Subcutaneous abdominal adipose tissue (tissue), 5 donors: ENCODE results near the gene PCDHGB1.

Source experiments
- H3K27ac ChIP-seq: one replicate; pipeline ENCODE4 v1.7.0; 2013; ENCODE audit warnings: low read depth, mild to moderate bottlenecking, inconsistent platforms, low read length, moderate library complexity
- H3K27me3 ChIP-seq, 5 donors: one replicate each; pipeline ENCODE4 v1.7.0; 2013; ENCODE audit warnings: low read length in 5 of 5, inconsistent platforms in 1 of 5; ENCODE audit not compliant: control insufficient read depth in 5 of 5, insufficient read depth in 4 of 5
- H3K36me3 ChIP-seq, 5 donors: one replicate each; pipeline ENCODE4 v1.7.0; 2013; ENCODE audit warnings: low read length in 5 of 5; ENCODE audit not compliant: control insufficient read depth in 5 of 5, insufficient read depth in 5 of 5
- H3K4me1 ChIP-seq, 5 donors: one replicate each; pipeline ENCODE4 v1.7.0; 2013; ENCODE audit warnings: low read length in 5 of 5, mild to moderate bottlenecking in 3 of 5, moderate library complexity in 1 of 5; ENCODE audit not compliant: control insufficient read depth in 5 of 5, insufficient read depth in 5 of 5
- H3K4me3 ChIP-seq, 5 donors: one replicate each; pipeline ENCODE4 v1.7.0; 2013; ENCODE audit warnings: low read length in 5 of 5, low read depth in 1 of 5
- H3K9ac ChIP-seq, 5 donors: one replicate each; pipeline ENCODE4 v1.7.0; 2013; ENCODE audit warnings: low read length in 5 of 5, mild to moderate bottlenecking in 4 of 5, moderate library complexity in 3 of 5
- H3K9me3 ChIP-seq, 5 donors: one replicate each; pipeline ENCODE4 v1.7.0; 2013; ENCODE audit warnings: low read length in 5 of 5; ENCODE audit not compliant: control insufficient read depth in 5 of 5
- donor health status: healthy.
- donor health status: healthy.
- donor health status: healthy.
- donor health status: healthy.
- donor health status: healthy.

Gene PCDHGB1

DNA sequence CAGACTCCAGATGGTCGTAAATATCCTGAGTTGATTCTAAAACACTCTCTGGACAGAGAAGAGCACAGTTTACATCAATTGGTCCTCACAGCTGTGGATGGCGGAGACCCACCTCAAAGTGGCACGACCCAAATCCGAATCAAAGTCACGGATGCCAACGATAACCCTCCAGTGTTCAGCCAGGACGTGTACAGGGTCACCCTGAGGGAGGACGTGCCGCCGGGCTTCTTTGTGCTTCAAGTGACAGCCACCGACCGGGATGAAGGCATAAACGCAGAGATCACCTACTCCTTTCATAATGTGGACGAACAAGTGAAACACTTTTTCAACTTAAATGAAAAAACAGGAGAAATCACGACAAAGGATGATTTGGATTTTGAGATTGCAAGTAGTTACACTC, 10.8 kb downstream of the PCDHGB1 start:
- H3K9ac ChIP-seq = no peak overlapping the region
- peak overlapping the region; percentile 18 to 63 (median 47) for H3K4me3 ChIP-seq
- H3K27ac ChIP-seq = no peak overlapping the region
- H3K27me3 ChIP-seq = peaks cover 0 to 15% (median 5%) of the 10 kb centered on the region in 5 donors
- no peaks in the 10 kb centered on the region for H3K36me3 ChIP-seq
- H3K9me3 ChIP-seq = peaks cover 57 to 88% (median 79%) of the 10 kb centered on the region in 5 donors
- H3K4me1 ChIP-seq = peaks cover 0 to 3% (median 0%) of the 10 kb centered on the region in 5 donors

DNA sequence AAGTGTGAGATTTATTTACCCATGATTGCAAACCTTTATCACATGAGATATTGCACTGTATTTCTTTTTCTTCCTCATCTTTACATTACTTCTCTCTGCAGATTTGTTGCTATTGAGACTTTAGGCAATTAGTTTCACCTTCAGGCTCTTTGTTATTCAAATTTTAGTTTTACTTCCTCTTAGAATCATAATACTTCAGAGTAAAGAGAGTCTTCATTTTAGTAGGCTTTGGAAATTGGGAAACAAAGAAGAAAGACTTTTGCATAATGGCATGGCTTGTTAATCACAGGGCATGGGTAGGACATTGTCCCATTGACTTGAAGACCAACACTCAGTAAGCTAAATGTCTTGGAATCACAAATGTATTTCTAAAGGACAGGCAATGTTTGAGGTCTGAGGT, 12.8 kb downstream of the PCDHGB1 start:
- Histone ChIP-seq H3K4me3 (peak overlapping the region in 3 of 5 donors; percentile 20 to 49 (median 38)), H3K9ac (no peak overlapping the region), H3K27ac (no peak overlapping the region), H3K36me3 (no peaks in the 10 kb centered on the region), H3K9me3 (peaks cover 48 to 79% (median 74%) of the 10 kb centered on the region in 5 donors), H3K4me1 (peaks cover 0 to 3% (median 0%) of the 10 kb centered on the region in 5 donors), H3K27me3 (peaks cover 0 to 16% (median 11%) of the 10 kb centered on the region in 5 donors)

DNA sequence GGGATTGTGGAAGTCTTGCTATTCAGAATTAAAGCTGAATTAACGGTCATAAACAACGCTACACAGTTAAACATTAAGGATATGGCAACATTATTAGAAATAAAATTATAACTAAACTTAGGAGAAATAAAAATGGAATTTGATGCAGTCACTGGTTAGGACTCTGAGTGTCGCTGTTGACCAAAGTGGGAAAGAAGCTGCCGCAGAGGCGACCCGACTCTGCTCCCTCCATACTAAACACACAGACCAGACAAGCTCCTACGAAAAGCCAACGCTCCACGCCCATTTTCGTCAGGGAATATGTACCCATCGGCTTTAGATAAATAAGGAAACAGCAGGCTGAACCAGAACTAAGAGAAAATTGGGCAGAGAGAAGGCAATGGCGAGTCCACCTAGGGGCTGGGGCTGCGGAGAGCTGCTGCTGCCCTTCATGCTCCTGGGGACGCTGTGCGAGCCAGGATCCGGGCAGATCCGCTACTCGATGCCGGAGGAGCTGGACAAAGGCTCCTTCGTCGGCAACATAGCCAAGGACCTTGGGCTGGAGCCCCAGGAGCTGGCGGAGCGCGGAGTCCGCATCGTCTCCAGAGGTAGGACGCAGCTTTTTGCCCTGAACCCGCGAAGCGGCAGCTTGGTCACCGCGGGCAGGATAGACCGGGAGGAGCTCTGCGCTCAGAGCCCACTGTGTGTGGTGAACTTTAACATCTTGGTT, 14.2 kb downstream of the PCDHGB1 start, which contains the start of gene PCDHGA5:
PCDHGA5 (plus strand) TSS at position 211 of the 709 bp plus-strand sequence; CDS start at position 380, 169 bp downstream.
- Histone ChIP-seq H3K4me1 (peaks cover 0 to 3% (median 0%) of the 10 kb centered on the region in 5 donors), H3K9me3 (peaks cover 46 to 76% (median 68%) of the 10 kb centered on the region in 5 donors), H3K27me3 (peaks cover 0 to 16% (median 11%) of the 10 kb centered on the region in 5 donors), H3K9ac (no peak within 1 kb of the TSS), H3K4me3 (peak within 1 kb of the TSS; percentile 46 to 61 (median 50)), H3K36me3 (no peaks in the 10 kb centered on the region), H3K27ac (no peak within 1 kb of the TSS)

DNA sequence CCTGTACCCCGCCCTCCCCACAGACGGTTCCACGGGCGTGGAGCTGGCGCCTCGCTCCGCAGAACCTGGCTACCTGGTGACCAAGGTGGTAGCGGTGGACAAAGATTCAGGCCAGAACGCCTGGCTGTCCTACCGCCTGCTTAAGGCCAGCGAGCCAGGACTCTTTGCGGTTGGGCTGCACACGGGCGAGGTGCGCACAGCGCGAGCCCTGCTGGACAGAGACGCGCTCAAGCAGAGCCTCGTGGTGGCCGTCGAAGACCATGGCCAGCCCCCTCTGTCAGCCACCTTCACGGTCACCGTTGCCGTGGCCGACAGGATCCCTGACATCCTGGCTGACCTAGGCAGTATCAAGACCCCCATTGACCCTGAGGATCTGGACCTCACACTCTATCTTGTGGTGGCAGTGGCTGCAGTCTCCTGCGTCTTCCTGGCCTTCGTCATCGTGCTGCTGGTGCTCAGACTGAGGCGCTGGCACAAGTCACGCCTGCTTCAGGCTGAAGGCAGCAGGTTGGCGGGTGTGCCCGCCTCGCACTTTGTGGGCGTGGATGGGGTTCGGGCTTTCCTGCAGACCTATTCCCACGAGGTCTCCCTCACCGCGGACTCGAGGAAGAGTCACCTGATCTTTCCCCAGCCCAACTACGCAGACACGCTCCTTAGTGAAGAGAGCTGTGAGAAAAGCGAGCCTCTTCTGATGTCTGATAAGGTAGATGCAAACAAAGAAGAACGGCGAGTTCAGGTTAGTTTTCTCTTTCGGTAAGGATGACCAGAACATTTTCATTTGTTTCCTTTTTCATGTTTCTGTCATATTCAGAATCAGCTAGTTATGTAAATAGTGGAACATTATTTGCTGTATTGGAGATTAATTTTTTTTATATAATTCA, 16.4 kb downstream of the PCDHGB1 start:
- H3K36me3 ChIP-seq = no peaks in the 10 kb centered on the region
- H3K27me3 ChIP-seq = peaks cover 0 to 17% (median 11%) of the 10 kb centered on the region in 5 donors
- peak overlapping the region in 4 of 5 donors; percentile 13 to 61 (median 32) for H3K4me3 ChIP-seq
- peaks cover 48 to 77% (median 67%) of the 10 kb centered on the region in 5 donors for H3K9me3 ChIP-seq
- H3K27ac ChIP-seq = no peak overlapping the region
- no peak overlapping the region for H3K9ac ChIP-seq
- H3K4me1 ChIP-seq = peaks cover 0 to 5% (median 0%) of the 10 kb centered on the region in 5 donors

DNA sequence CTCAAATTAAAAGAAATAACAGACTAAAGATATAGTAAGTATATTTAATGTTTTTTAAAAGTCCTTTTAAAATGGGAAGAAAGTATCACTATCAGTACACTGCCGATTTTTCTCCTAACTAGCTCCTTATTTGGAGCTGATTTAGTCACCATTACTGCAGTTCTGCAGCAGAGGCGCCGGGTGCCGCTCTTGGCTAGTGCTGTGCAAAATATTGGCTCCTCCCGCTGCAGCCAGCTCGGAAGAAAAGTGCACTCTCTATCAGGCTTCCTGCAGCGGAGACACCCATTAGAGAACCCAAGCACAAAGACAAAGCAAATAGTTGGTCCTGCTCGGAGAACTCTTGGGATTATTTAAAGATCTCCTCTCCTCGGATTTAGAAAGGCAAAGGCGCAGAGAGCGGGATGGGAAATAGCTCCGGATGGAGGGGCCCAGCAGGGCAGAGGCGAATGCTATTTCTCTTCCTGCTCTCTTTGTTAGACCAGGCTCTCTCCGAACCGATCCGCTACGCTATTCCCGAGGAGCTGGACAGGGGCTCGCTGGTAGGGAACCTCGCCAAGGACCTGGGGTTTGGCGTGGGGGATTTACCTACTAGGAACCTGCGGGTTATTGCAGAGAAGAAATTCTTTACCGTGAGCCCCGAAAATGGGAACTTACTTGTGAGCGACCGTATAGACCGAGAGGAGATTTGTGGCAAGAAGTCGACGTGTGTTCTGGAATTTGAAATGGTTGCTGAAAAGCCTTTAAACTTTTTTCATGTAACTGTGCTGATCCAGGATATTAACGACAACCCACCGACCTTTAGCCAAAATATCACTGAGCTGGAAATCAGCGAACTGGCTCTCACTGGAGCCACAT, 20.3 kb downstream of the PCDHGB1 start, which contains the start of gene PCDHGB3:
PCDHGB3 (plus strand) TSS at position 249 of the 855 bp plus-strand sequence; CDS start at position 402, 153 bp downstream.
- no peak within 1 kb of the TSS for H3K27ac ChIP-seq
- peaks cover 52 to 77% (median 70%) of the 10 kb centered on the region in 5 donors for H3K9me3 ChIP-seq

DNA sequence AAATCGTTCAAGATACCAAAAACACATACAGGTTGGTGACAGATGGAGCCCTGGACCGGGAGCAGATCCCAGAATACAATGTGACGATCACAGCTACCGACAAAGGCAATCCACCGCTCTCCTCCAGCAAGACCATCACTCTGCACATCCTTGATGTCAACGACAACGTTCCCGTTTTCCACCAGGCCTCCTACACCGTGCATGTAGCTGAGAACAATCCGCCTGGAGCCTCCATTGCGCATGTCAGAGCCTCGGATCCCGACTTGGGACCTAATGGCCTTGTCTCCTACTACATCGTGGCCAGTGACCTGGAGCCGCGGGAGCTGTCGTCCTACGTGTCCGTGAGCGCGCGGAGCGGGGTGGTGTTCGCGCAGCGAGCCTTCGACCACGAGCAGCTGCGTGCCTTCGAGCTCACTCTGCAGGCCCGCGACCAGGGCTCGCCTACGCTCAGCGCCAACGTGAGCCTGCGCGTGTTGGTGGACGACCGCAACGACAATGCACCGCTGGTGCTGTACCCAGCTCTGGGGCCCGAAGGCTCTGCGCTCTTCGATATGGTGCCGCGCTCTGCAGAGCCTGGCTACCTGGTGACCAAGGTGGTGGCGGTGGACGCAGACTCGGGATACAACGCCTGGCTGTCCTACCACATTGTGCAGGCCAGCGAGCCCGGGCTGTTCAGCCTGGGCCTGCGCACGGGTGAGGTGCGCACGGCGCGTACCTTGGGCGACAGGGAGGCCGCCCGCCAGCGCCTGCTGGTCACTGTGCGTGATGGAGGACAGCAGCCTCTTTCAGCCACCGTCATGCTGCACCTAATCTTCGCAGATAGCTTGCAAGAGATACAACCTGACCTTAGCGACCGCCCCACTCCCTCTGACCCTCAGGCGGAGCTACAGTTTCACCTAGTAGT, 21.9 kb downstream of the PCDHGB1 start:
- Histone ChIP-seq H3K4me1 (peaks cover 0 to 5% (median 0%) of the 10 kb centered on the region in 5 donors), H3K27ac (no peak overlapping the region), H3K27me3 (peaks cover 0 to 11% (median 9%) of the 10 kb centered on the region in 5 donors), H3K9ac (no peak overlapping the region), H3K9me3 (peaks cover 48 to 76% (median 68%) of the 10 kb centered on the region in 5 donors), H3K36me3 (no peaks in the 10 kb centered on the region), H3K4me3 (peak overlapping the region; percentile 32 to 58 (median 54))

More for the DNA sequence above, 20.3 kb downstream of the PCDHGB1 start, which contains the start of gene PCDHGB3:
- Histone ChIP-seq H3K27me3 (peaks cover 0 to 19% (median 16%) of the 10 kb centered on the region in 5 donors), H3K4me3 (peak within 1 kb of the TSS; percentile 41 to 74 (median 54)), H3K36me3 (no peaks in the 10 kb centered on the region), H3K4me1 (peaks cover 0 to 5% (median 0%) of the 10 kb centered on the region in 5 donors), H3K9ac (no peak within 1 kb of the TSS)

DNA sequence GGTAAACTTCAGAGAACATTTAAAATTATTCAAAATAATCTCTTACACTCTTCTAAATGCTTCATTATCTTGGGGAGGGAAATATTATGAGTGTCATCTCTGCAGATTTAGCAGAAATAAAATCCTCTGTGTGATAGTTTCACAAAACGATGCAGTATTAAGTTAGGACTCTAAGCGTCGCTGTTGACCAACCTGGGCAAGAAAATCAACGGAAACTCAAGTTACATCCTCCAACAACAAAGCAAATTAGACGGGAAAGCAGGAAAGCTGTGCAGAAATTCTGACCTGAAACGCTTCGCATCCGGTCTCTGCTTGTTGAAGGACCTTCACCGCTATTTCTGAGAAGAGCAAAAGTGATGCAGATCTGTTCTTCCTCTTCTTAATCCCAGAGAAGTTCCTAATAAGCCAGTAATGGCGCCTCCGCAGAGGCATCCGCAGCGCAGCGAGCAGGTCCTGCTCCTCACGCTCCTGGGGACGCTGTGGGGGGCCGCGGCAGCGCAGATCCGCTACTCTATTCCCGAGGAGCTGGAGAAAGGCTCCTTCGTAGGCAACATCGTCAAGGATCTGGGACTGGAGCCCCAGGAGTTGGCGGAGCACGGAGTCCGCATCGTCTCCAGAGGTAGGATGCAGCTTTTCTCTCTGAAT, 23.9 kb downstream of the PCDHGB1 start, which contains the start of gene PCDHGA6:
PCDHGA6 (plus strand) TSS at position 219 of the 645 bp plus-strand sequence; CDS start at position 412, 193 bp downstream.
- Histone ChIP-seq H3K27me3 (peaks cover 0 to 11% (median 9%) of the 10 kb centered on the region in 5 donors), H3K4me3 (peak within 1 kb of the TSS; percentile 45 to 68 (median 59)), H3K9me3 (peaks cover 53 to 80% (median 78%) of the 10 kb centered on the region in 5 donors)

DNA sequence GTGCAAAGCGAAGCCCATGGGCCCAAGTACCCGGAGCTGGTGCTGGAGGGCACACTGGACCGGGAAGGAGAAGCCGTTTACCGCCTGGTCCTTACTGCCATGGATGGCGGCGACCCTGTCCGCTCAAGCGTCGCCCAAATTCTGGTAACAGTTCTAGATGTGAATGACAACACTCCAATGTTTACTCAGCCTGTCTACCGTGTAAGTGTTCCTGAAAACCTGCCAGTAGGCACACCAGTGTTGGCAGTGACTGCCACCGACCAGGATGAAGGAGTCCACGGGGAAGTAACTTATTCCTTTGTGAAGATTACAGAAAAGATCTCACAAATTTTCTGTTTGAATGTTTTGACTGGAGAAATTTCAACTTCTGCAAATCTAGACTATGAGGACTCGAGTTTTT, 24.7 kb downstream of the PCDHGB1 start:
- peak overlapping the region; percentile 45 to 68 (median 59) for H3K4me3 ChIP-seq
- peaks cover 0 to 5% (median 0%) of the 10 kb centered on the region in 5 donors for H3K4me1 ChIP-seq
- no peak overlapping the region for H3K27ac ChIP-seq
- peaks cover 0 to 11% (median 9%) of the 10 kb centered on the region in 5 donors for H3K27me3 ChIP-seq
- no peak overlapping the region for H3K9ac ChIP-seq
- H3K36me3 ChIP-seq = no peaks in the 10 kb centered on the region
- H3K9me3 ChIP-seq = peaks cover 53 to 82% (median 77%) of the 10 kb centered on the region in 5 donors

More for the DNA sequence above, 23.9 kb downstream of the PCDHGB1 start, which contains the start of gene PCDHGA6:
- Histone ChIP-seq H3K9ac (no peak within 1 kb of the TSS), H3K4me1 (peaks cover 0 to 5% (median 0%) of the 10 kb centered on the region in 5 donors), H3K27ac (no peak within 1 kb of the TSS), H3K36me3 (no peaks in the 10 kb centered on the region)
